GM18508 (cell line): ENCODE results near the gene PERP.
"Not testable (repeated sequence)": the region's sequence is repeated elsewhere in the genome, so short reads cannot be mapped to it uniquely, and the experiment has no call there.

ENCODE experiments used
- ATAC-seq: cut with Tn5 transposase; IDR thresholded peaks from one replicate; pipeline ENCODE4 v1.9.1; 2021; ENCODE audit warnings: moderate number of reproducible peaks; ENCODE audit not compliant: insufficient read depth, unreplicated experiment

PERP gene

GRCh38 chr6:138107078-138107751, at the start of gene PERP:
Gene PERP (minus strand): TSS chr6:138107419. CDS start chr6:138107340, 79 bp downstream.
- ATAC-seq: no peak

DNA sequence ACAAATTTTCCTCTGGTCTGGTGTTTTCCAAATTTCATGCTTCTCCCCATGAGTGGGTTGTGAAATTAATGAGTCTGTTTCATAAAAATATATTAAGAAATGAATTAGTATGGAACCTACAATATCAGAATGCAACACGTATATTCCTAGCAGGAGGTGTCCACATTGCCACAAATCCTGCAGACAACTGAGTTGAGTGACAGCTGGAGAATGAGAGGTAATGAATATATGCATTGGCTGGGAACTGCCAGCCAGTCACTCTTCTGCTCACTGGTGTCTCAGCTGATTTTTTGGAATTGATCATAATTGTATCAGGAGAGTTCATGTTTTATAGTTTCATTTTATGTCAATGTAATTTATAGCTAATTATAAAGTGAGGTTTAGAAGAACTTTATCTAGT, 48.2 kb upstream of the PERP start:
- ATAC-seq: no peak

GRCh38 chr6:138146544-138146943, 39.3 kb upstream of the PERP start:
- no peak for ATAC-seq

GRCh38 chr6:138145402-138145801, 38.2 kb upstream of the PERP start:
- ATAC-seq: peak; percentile 89

DNA sequence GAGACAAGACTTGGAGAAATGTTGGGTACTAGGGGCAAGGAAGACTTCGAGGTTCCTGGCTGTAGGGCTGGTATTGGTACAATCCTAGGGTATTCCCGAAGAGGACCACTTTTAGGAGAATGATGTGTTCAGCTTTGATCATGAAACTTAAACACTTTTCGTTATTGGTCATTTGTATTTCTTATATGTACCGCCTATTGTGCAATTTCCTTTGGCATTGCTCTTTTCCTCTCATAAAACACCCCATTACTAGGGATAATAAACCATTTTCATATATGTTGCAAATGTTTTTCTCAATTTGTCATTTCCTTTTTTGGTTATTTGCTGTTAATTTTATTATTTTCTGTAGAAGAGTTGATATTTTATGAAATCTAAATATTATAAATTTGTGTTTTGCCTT, 35.6 kb upstream of the PERP start:
- no peak for ATAC-seq

- ATAC-seq: no peak
These were observed 22.0 kb upstream of the PERP start for GRCh38 chr6:138129190-138129589.

GRCh38 chr6:138128096-138128495, 20.9 kb upstream of the PERP start:
- ATAC-seq: no peak

- ATAC-seq: no peak
These were observed 16.9 kb upstream of the PERP start for GRCh38 chr6:138124096-138124495.

- ATAC-seq: no peak
These were observed 12.8 kb upstream of the PERP start for GRCh38 chr6:138119976-138120375.

- not testable (repeated sequence) for ATAC-seq
These were observed 12.0 kb upstream of the PERP start for GRCh38 chr6:138119229-138119628.

DNA sequence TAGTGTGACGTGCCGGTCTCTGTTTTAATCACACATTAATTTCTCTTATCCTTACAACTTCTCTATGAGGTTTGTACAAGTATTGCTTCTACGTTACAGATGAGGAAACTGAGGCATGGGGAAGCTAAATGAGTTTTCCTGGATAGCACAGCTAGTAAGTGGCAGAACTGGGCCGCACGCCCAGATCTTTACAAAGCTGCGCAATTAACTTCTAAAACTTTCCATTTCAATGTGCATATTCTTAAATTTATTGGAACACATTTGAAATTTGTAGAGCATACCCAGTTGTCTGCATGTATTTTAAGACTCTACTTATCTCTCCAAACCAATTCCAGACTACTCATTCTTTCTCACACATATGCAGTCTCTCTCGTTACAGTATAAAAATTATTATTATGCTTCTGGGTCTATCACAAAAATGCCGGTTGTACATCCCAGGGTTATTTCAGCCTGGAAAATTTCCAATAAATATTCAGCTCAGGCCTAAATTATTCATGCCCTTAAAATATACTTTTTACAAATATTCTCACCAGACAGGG, 10.2 kb upstream of the PERP start:
- ATAC-seq: no peak

DNA sequence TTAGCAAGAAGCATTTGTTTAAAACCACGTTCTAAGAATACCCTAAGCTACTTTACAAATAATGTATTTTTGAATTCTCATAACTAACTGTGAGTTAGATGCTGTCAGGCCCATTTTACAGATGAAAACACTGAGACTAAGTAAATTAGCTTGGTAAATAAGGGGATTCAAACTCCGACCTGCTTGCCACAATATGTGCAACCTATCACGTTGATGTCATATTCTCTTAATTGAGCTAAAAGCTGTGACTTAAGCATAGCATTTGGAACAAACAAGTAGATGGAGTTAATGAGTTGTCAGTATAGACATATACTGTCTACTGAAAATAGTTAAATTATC, 9.4 kb upstream of the PERP start:
- no peak for ATAC-seq

- no peak for ATAC-seq
These were observed 8.8 kb upstream of the PERP start for GRCh38 chr6:138115877-138116660.

DNA sequence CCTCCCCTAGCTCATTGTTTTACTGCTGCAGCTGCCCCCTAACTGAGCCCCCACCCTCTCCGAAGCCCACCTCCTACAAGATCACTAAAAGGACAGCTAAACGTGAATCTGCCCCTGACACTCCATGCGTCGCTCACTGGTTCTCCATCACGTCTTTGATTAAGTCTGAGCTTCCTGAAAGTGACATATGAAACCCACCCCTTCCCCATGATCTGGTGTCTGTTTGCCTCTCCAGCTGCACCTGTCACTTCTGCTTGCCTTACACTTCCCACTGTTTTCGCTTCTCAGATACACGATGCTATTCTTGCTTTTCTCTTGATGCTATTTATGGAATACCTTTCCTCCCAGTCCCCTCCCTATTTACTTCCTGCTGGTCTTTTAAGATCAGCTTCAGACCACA, 8.0 kb upstream of the PERP start:
- no peak for ATAC-seq

GRCh38 chr6:138113588-138114210, 6.5 kb upstream of the PERP start:
- ATAC-seq: no peak

DNA sequence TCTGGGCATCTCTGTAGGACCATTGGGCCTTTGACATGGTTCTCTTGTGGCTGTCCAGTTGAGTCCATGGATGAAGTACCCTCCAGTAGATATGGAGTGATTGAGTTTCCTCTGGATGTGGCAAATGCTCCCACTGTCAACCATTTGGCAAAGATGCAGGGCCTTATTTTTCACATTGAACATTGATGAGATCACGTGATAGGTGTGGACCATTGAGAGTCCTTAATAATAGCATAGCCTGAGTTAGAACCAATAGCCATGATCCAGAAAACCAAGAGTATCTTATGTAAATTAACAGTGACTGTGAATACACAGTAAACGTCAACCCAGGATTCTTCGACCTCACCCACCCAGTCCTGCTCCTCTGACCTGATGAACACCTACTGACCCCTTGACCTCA, 3.0 kb upstream of the PERP start:
- no peak for ATAC-seq

DNA sequence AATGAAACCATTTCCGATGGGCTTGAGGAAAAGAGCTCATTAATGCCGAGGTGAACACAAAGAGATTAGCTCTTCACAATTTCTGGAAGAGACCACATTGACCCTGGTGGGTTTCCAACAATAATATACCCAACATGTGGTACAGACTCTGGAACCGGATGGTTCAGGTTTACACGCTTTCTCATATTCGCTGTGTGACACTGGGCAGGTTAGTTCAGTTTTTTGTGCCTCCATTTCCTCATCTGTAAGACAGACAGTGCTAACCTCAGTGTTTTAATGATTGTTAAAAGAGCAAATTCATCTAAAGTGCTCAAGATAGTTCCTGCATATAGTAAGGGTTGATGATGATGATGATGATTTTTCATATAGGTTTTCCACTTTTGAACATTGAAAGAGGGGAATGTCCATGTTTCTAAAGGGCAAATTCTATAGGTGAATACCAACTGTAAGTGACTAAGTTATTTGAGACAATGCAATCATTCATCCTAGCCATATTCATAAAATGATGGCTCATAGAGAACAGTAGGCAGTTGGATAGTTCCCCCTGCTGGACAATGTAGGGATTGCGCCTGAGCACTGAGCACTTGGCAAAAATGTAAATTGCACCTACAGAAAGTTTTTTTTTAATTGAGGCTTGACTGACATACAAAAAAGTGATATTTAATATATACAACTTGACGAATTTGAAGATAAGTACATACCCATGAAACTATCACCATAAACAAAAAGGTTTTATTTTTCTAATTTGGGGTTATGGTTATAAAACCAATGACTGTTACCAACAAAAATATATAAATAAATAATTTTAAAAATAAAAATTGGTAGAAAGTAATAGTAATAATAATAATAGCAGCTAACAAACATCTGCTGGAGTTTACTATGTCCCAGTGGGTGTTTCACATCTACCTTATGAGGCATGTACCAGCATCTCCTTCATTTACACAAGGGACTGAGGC, 2.1 kb upstream of the PERP start:
- no peak for ATAC-seq

- ATAC-seq: no peak
These were observed 753 bp upstream of the PERP start for GRCh38 chr6:138107752-138108592.

GRCh38 chr6:138106665-138107077, 548 bp downstream of the PERP start:
- ATAC-seq: no peak
